Type B pancreatic cell (in vitro differentiated cells): ENCODE results near the gene PPTC7. TPM values are rescaled to one million over a fixed set of nuclear protein-coding genes. Genes with fewer than 3 reads are reported as not detected.

Experiments used
- DNase-seq: peaks from one replicate; pipeline ENCODE4 v3.0.0; 2021; ENCODE audit warnings: mixed read lengths; ENCODE audit not compliant: unreplicated experiment; ENCODE audit errors: extremely low spot score
- H3K27ac Mint-ChIP-seq: 2 replicates; pipeline ENCODE4 v1.8.0; 2021; ENCODE audit warnings: mild to moderate bottlenecking, mixed read lengths
- H3K27me3 Mint-ChIP-seq: 2 replicates; pipeline ENCODE4 v1.8.0; 2021; ENCODE audit warnings: mixed read lengths
- H3K36me3 Mint-ChIP-seq: 2 replicates; pipeline ENCODE4 v1.8.0; 2021; ENCODE audit warnings: mixed read lengths
- H3K4me1 Mint-ChIP-seq: one replicate; pipeline ENCODE4 v1.8.0; 2021; ENCODE audit warnings: mixed read lengths; ENCODE audit not compliant: unreplicated experiment
- H3K4me3 Mint-ChIP-seq: 2 replicates; pipeline ENCODE4 v1.8.0; 2021; ENCODE audit warnings: mild to moderate bottlenecking, mixed read lengths
- H3K9me3 Mint-ChIP-seq: 2 replicates; pipeline ENCODE4 v1.8.0; 2021; ENCODE audit warnings: mixed read lengths
- CTCF ChIP-seq: fragments of 200-600 bp; sonication (generic); conservative IDR thresholded peaks from 2 replicates; pipeline ENCODE4 v1.5.0; 2021; ENCODE audit warnings: antibody characterized with exemption, mild to moderate bottlenecking
- total RNA-seq: library from RNA; stranded (reverse); gene quantifications from 2 replicates; pipeline ENCODE4 v1.2.1, GENCODE V29; 2021; ENCODE audit warnings: low replicate concordance

The PPTC7 gene
- total RNA-seq, 1 donor from 2014 or later: 14.5 TPM

DNA sequence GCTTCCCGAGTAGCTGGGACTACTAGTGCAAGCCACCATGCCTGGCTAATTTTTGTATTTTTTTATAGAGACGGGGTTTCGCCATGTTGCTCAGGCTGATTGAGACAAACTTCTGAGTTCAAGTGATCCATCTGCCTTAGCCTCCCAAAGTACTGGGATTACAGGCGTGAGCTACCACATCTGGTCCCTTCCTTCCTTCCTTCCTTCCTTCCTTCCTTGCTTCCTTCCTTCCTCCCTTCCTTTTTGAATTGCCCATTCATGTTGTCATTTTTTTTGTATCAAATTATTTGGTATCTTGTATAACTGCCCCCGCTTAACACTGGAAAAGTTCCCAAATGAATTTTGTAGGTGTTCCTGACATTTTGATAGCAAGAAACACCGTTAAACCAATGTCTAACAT, 69.3 kb downstream of the PPTC7 start:
- Mint-ChIP-seq H3K27ac (no peak overlapping the region), H3K27me3 (peaks cover 5% of the 10 kb centered on the region), H3K36me3 (no peaks in the 10 kb centered on the region), H3K9me3 (no peaks in the 10 kb centered on the region), H3K4me1 (no peaks in the 10 kb centered on the region), H3K4me3 (no peak overlapping the region)
- TF ChIP-seq CTCF: no peak
- DNase-seq: no peak

DNA sequence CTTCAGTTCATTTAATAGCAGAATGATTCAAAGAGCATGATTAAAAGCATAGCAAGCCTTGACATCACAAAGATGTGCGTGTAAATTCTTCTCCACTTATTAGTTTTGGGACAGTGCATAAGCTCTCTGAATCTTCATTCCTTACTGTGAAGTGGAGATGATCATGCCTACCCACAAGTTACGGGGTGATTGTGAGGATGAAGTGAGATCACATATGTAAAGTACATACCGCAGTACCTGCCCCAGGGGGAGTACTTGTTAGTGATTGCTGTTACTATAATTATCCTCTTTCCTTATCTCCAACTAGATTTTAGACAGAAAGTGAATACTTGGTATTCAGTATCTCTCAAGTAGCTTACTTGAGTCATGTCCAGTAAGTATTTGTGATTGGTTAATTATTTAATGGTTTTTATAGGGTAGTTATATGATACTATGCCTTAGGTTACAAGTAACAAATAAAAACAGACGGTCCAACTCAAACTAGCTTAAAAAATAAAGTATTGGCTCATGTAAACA, 75.0 kb downstream of the PPTC7 start:
- Mint-ChIP-seq H3K36me3 (no peaks in the 10 kb centered on the region), H3K9me3 (no peaks in the 10 kb centered on the region), H3K4me1 (no peaks in the 10 kb centered on the region), H3K27ac (no peak overlapping the region), H3K27me3 (peaks cover 5% of the 10 kb centered on the region), H3K4me3 (no peak overlapping the region)
- TF ChIP-seq CTCF: no peak
- no peak for DNase-seq

DNA sequence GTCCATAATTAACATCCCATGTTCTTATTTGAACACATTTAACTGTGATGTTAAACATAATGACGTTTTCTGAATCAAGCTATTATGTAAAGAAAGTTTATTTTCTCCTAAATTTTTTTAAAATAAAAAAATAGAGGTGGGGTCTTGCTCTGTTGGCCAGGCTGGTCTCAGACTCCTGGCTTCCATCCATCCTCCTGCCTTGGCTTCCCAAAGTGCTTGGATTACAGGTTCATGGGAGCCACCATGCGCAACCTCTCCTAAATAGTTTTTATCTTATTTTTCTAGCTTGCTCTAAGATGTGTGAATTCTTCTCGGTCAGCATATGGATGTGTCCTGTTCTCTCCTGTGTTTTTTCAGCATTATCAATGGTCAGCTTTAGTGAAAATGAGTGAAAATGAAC, 77.8 kb downstream of the PPTC7 start:
- no peak for DNase-seq
- peaks cover 11% of the 10 kb centered on the region for H3K4me1 Mint-ChIP-seq
- H3K27ac Mint-ChIP-seq: no peak overlapping the region
- TF ChIP-seq CTCF: no peak
- peaks cover 8% of the 10 kb centered on the region for H3K9me3 Mint-ChIP-seq
- no peak overlapping the region for H3K4me3 Mint-ChIP-seq
- H3K27me3 Mint-ChIP-seq: peaks cover 4% of the 10 kb centered on the region
- peaks cover 6% of the 10 kb centered on the region for H3K36me3 Mint-ChIP-seq

GRCh38 chr12:110503432-110503831, 79.7 kb downstream of the PPTC7 start:
- Mint-ChIP-seq H3K4me3 (peak overlapping the region; percentile 61), H3K4me1 (peaks cover 17% of the 10 kb centered on the region), H3K27me3 (peaks cover 4% of the 10 kb centered on the region), H3K9me3 (peaks cover 8% of the 10 kb centered on the region), H3K27ac (no peak overlapping the region), H3K36me3 (peaks cover 6% of the 10 kb centered on the region)
- TF ChIP-seq CTCF: no peak
- no peak for DNase-seq

GRCh38 chr12:110501752-110502738, 81.1 kb downstream of the PPTC7 start, which contains the start of the genes RAD9B and VPS29:
Gene RAD9B, plus strand, starts transcription at chr12:110502331. Its CDS starts 7 bp downstream, at chr12:110502338.
Gene VPS29, minus strand, starts transcription at chr12:110502111. Its CDS starts 60 bp downstream, at chr12:110502051.
- H3K27me3 Mint-ChIP-seq: peaks cover 4% of the 10 kb centered on the region
- H3K4me3 Mint-ChIP-seq: peak within 1 kb of the TSS; percentile 100
- H3K9me3 Mint-ChIP-seq: peaks cover 8% of the 10 kb centered on the region
- peaks cover 17% of the 10 kb centered on the region for H3K4me1 Mint-ChIP-seq
- peaks cover 6% of the 10 kb centered on the region for H3K36me3 Mint-ChIP-seq
- peak; percentile 97 for DNase-seq
- H3K27ac Mint-ChIP-seq: peak within 1 kb of the TSS; percentile 96
- TF ChIP-seq CTCF: no peak
